Measurements from ENCODE around the gene ZNG1A.
"Not testable (repeated sequence)": the region's sequence is repeated elsewhere in the genome, so short reads cannot be mapped to it uniquely, and the experiment has no call there.

Gene ZNG1A

DNA sequence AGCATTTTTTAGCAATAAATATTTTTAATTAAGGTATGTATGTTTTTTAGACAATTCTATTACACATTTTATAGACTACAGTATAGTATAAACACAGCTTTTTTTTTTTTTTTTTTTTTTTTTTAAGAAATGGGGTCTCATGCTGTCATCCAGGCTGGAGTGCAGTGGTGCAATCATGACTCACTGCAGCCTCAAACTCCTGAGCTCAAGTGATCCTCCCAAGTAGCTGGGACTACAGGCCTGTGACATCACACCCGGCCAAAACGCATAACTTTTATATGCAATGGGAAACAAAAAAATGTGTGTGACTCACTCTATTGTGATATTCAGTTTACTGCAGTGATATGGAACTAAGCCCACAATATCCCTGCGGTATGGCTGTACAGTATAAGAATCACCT lies 9.1 kb downstream of the ZNG1A start:
- DNase-seq, result not testable (repeated sequence)

DNA sequence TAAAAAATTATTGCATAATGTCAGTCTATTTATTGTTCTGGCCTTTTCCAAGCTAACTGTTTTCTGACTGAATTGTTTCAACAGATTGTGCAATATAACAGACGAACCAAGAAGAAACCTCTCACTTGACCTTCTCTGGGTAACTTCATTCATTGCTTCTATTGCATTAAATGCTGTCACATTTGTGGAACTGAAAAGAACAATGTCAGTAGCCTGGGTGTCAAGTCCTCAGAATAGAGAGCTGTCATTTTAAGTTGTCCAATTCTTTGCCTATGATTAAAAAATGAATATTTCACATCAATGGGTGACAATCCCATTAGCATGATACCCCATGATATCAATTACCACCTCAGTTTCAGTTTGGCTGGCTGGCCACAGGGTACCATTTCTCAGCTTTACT lies 19.0 kb downstream of the ZNG1A start:
- not testable (repeated sequence) for DNase-seq

DNA sequence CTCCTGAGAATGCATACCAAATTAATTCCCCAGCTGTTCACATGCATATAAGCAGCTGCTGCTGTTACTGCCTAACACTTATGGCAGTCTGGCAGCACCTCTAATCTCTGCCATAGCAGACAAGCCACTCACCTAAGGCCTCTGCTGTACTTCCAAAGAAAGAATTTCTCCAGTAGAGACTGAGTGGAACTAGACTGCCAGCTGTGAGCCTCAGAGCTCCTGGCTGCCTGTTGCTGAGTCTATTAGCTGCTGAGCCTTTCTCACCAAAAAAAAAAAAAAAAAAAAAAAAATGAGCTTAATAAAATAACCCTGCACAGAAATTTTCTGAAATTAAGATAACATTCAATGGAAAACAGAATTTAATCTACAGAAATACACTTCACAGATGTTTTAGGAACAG lies 27.7 kb downstream of the ZNG1A start:
- DNase-seq, result not testable (repeated sequence)

DNA sequence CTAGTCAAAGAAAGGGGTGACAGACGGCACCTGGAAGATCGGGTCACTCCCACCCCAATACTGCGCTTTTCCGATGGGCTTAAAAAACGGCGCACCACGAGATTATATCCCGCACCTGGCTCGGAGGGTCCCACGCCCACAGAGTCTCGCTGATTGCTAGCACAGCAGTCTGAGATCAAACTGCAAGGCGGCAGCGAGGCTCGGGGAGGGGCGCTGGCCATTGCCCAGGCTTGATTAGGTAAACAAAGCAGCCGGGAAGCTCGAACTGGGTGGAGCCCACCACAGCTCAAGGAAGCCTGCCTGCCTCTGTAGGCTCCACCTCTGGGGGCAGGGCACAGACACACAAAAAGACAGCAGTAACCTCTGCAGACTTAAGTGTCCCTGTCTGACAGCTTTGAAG lies 39.0 kb downstream of the ZNG1A start:
- not testable (repeated sequence) for DNase-seq

DNA sequence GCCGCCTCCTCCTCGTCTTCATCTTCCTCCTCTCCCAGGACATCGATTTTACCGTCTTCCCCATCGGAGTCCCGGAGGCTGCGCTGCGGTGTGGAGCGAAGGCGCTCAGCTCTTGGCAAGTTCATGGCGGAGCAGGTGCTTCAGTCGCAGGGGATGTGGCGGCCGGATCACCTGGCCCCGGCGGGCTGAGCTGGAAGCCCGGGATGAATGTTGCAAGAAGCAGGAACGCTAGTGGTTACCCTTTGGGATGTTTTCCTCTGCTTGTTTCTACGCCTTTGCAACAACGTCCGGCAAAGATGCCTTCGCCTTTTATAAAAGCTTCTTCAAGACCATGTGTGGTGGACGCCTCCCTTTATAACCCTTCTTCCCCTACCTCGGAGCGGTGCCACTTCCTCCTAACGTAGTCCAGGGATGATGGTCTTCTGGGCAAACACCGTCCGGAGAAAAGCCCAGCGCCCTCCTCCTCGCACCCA lies 60.8 kb downstream of the ZNG1A start, which contains the start of gene FOXD4:
TSS of gene FOXD4 (minus strand) at position 423 of the 473 bp plus-strand sequence. CDS start at position 125, 298 bp downstream.
- DNase-seq, result not testable (repeated sequence)

DNA sequence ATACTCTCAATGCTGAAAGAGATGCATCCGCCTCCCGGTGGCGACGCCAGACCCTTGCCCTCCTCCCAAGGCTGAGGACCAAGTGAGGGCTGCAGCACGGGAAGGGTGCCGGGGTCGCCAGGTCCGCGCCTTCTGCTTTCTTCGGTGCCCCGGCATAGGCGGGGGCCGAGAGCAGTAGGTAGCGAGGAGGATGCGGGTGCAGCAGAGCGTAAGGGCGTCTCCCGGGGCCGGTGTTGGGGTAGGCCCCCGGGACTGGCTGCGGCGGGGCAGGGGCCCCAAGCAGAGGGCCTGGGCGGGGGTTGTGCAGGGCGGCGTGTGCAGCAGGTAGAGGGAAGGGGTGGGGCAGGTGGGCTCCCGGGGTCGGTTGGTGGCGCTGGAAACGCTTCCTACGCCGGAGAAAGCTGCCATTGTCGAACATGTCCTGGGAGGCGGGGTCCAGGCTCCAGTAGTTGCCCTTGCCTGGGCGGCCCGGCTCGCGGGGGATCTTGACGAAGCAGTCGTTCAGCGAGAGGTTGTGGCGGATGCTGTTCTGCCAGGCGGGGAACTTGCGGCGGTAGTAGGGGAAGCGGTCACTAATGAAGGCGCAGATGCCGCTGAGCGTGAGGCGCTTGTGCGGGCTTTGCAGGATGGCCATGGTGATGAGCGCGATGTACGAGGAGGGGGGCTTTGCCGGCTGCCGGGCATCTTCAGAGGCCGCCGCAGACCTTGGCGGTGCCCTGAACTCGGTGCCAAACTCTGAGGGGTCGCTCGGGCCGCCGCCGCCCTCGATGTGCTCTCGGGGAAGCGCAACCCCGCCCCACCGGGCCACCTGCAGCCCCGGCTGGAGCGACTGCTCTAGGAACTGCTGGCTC lies 61.5 kb downstream of the ZNG1A start:
- DNase-seq, result peak; percentile 41

DNA sequence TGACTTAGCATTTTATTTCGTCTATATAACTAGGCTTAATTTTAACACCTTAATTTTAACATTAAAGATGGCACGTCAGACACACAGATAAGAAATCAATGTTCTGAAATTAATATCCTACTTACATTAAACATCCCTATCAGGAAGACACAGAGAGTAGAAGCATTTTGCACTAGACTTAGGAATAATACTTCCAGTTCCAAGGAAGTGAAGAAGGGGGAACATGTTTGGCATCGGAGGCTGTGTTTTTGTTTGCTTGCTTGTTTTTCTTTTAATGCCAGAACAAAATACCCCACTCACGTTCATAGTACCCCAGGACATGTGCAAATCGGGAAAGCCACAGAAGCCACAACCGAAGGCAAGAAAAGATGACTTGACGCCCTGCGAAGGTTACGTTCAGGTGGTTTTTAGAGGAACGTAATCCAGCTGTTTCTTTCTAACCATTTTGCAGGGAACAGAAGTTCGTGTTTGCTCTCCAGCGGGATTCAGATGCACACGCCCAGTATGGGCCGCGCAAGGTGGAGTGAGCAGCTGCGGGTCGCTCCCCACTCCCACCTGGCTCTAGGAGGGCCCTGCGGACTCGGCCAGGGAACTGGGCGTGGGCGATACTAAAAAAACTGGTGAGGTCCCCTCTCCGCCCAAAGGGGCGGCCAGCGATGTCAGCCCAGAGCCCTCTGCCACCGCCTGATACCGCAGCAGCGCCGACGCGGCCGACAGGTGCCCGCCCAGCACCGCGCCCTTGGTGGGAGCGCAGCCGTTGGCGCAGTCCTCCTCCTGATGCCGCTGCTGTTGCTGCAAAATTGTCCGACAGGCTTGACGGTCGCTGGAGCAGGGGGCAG lies 62.4 kb downstream of the ZNG1A start:
- not testable (repeated sequence) for DNase-seq

DNA sequence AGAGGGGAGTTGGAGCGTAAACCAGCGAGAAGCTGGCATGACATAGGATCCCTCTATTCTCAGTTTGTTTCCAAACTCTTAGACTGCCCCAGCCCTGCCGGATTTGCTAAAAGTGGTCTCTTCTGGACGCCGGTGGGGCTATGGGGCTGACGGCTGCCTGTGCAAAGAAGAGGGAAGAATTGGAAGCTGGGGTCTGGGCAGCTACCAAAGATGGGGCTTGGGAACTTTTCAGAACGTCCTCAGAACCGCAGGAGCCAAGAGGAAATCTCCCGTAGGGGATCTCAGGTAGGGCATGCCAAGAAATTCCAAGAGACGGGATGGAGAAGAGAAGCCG lies 63.8 kb downstream of the ZNG1A start:
- not testable (repeated sequence) for DNase-seq

DNA sequence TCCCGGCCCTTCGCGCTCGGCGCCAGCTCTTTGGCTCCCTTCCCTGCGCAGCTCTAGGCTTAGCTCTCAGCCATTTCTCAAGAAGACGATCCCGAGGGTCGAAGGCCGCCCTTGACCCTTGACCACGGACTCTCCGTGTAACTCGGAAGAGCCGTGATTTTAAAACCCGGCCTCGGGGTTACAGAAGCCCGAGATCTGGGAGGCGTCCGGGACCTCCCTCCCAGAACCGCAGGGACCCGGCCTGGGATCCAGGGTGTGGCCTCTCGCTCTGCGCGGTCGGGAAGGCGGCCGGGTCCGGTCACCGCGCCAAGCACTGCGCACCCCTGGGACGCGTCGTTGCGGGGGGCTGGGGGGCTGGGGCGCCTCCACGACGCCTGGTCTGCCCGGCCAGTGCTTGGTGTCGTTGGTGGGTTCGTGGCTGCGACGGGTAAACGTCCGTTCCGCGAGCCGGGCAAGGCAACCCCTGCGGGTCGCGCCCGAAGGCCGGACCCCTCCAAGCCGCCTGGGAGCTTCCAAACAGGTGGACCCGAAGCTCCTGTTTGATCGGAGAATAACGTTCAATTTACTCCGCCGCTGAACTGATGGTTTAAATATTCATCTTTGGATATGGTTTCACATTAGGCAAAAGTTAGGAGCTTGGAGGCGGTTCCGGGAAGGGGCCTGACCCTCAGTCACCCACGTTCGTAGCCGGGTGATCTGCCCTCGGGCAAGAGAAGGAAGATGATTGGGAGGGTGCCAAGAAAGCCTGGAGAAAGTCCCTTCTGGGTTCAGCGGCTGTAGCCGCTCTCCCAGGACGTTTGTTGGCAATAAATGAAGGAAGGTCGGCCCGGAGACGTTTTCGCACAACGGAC lies 64.4 kb downstream of the ZNG1A start:
- DNase-seq, result not testable (repeated sequence)

DNA sequence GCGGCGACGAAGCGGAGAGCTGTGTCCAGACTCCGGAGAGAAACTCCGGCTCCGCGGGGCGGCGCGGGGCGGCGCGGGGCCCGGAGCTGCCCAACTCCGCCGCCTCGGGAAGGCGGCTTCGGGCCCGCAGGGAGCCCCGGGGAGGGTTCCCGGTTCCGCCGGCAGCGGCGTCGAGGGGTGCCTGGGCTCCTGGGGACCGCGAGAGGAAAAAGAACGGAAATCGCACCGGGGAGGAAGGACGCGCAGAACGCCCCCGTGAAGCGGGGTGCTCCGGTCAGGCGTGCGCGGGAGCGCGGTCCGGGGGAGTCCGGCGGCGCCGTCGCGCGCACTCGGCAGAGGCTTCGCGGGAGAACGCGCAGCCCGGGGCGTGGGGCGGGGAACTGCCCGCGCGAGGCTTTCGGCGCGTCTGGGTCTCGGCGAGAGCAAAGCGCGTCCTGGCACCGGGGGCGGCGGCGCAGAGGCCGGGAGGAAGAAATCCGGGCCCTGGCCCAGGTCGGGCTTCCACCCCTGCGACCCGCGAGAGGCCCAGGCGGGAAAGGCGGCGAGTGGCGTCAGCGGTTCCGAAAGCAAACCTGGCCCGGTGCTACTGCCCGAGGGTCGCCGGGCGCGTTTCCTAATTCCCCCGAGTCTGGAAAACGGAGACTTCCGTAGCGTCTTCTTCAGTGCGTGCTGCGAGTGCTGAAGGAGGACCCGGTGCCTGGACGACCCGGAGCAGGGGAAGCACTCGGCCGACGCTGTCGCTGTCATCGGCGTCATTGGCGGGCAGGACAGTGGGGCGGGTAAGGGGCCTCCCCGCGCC lies 65.2 kb downstream of the ZNG1A start:
- peak; percentile 46 for DNase-seq

DNA sequence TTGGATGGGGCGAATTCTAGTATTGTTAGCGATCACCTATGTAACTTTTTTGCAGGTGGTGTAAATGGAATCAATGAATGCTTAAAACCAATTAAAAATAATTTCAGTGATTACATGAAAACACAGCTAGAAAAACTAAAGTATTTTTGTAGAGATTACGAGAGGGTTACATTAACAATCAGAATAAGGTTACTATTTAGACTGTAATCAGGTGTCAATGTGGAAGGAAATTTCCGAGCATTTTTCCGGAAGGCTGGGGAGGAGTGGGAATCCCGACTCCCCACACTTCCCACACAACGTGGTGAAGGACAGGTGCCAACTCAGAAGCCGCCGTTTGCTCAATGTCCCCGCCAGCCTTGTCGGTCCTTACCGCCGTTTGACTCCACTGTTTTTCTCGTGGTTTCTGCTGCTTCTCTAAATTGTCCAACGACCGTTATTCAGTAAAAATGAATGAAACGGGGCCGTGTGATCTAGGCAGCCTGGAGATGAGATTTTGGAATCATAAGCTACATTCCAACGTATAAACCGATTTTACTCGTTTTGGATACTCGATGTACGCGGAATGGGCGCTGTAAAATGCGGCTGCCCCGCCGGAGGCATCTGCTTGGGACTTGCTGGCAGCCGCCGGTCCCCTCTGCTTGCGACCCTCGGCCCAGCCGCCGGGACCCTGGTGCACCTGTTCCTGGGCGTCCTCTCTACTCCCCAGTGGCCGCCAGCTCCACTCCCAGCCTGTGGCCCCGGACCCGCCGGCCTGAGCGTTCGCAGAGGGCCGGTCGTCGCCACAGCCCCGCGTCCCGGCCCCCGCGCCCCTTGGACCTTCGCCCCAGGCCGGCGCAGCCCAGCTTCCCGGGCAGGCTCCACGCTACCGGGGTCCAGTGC lies 66.0 kb downstream of the ZNG1A start:
- not testable (repeated sequence) for DNase-seq

DNA sequence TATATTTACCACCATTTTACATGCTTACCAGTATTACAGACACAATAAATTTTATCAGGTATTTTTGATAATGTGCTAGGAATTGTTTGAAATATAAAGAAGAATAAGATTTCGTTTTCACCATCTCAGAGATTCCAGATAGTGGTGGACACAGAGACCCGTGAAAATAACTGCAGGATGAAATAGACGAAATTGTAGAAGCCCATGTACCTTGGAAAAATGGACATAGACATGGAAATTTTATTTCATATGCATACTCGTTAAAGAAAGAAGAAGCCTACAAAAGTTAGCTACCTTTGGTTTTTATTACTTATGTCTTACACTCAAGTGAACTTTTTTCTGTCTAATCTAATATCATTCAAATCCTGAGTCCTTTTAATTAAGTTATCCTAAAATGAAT lies 68.2 kb downstream of the ZNG1A start:
- DNase-seq, result not testable (repeated sequence)

DNA sequence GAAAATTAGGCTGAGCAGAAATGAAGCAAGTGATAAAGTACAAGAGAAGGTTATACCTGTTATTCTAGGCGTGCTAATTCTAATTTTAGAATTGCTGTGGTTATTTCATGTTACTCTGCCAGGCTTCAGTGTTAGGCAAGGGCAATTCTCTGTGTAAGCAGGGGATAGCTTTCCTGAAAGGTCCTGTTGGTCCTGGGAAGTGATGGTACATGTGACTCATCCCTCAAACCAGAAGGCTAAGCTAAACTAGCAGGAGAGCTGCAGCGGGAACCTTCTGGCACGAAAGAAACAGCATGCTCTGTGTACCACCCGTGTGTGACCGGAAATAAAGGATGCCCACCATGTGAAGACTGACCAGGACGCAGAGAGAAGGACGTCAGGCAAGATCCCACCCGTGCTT lies 69.3 kb downstream of the ZNG1A start:
- not testable (repeated sequence) for DNase-seq

DNA sequence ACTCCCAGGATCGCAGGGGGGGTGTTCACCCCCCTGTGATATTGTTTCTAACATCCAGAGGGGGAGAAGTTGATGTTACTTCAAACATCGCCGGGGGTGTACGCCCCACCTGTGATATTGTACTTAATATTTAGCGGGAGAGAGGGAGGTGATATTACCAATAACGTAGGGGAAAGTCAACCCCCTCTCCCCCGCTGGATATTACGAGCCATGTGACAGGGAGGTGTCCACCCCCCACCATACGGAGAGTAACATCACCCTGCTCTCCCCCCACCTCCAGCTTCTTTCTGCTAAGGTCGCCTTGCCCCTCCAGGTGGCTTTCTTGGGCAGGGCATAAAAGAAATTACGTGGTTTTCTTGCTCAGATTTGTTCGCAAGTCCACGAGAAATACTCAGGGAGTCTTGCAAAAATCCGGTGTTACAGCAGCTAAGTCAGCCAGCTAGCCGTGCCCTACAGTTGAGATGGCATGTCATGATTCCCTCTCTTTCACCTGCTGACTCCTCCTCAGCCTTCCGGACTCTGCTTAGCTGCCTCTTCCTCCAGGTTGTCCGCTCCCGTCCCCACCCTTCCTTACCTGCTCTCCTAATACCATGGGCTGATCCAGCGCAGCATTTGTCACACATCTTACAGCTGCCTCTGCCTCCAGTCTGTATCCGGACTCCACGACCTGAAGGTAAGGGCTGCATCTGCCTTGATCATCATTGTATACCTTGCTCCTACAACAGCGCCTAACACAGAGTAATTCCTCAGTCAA lies 69.9 kb downstream of the ZNG1A start:
- not testable (repeated sequence) for DNase-seq

DNA sequence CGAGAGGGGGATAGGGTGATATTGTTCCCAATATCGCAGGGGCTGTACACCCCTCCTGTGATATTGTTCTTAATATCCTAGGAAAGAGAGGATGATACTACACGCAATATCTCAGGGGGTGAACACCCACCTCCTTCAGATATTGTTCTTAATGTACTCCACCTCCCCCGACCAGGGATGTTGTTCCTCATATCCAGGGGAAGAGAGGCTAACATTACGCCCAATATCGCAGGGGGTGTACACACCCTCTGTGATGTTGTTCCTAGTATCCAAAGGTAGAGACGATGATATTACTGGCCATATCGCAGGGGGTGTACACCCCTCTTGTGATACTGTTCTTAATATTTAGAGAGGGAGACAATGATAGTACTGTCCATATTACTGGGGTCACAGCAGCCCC lies 72.9 kb downstream of the ZNG1A start:
- not testable (repeated sequence) for DNase-seq

DNA sequence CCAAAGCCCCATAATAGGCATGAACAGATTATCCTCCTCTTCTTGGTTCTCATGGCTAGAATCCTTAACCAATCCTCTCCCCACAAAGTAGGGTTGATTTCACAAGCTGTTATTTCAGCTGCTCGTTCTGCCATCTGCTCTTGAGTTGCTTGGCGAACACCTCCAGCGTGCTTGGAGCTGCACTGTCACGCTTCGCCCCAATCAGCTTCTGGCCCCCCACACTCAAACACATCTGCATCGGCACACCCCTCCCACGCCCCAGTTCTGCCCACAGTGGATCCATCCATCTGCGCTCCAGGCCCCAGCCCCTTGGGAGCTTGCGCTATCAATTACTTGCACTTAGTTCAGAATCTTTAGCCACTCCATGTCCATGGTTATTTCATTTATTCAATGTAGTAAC lies 78.4 kb downstream of the ZNG1A start:
- DNase-seq, result not testable (repeated sequence)

DNA sequence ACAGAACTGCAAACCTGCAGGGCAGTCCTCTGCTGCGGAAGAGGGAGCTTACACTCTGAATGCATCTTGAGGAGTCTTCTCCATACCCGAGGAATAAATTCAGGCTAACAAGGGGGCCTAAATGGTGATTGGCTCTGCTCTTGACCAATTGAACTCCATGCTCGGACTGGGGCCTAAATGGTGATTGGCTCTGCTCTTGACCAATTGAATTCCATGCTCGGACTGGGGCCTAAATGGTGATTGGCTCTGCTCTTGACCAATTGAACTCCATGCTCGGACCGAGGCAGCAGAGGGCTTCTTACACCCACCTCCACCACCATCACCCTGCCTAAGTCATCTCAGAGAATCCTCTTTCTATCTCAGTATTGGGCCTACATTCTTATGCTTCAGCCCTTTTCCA lies 79.0 kb downstream of the ZNG1A start:
- DNase-seq, result not testable (repeated sequence)

DNA sequence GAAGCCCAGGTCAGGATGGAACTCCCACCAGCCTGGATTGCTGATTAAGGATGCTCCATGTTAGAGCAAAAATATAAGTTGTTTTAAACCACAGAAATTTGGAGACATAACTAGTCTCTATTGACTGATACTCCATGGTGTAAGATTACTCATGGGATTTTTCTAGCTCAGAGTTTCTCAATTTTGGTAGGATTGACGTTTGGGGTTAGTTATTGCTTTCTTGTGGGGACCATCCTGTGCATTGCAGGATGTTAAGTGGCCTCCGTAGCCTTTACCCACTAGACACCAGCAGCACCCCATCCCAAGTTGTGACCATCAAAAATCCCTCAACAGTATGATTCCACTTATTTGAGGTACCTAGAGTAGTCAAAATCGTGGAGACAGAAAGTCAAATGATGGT lies 80.1 kb downstream of the ZNG1A start:
- DNase-seq, result not testable (repeated sequence)

DNA sequence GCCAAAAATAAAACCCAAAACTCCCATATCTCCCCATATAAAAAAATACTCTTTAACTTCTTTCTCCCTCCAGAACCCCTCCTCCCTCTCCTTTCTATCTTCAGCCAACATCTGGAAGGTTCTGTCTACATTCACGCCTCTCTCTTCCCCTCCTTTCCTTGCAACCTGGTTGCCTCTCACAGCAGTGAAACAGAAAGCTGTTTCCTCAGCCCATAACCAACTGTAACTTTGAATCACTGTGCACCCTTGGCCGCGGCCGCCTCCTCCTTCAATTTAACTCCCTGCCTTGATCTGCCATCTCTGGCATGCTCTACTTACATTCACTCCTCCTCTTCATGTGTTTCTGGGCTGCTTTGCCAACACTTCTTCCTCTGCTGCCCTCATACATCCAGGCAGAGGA lies 83.9 kb downstream of the ZNG1A start:
- DNase-seq, result not testable (repeated sequence)

DNA sequence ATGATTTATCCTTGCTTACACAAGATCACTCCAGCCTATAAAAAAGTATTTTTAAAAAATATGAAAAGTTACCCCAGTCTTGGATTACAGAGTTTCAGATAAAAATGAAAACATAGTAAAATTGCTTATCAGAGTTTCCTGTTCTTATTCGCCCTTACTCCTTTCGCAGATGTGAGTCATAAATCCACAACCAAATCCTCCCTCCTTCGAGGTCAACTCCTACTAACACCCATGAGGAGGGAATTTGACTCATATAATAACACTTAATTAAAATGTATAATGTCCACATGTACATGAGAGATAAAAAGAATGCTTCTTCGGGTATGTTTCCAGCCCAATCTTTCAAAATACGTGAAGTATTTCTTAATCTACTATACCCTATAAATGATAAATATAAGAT lies 84.5 kb downstream of the ZNG1A start:
- DNase-seq, result not testable (repeated sequence)
